Suprapubic skin (tissue), 4 donors: ENCODE measurements around the gene TPRG1. TPM values are rescaled to one million over a fixed set of nuclear protein-coding genes. Genes with fewer than 3 reads are reported as not detected.

ENCODE experiments used
- DNase-seq, 2 donors: peaks; one replicate each; pipeline ENCODE4 v3.0.0-alpha.2; 2019; ENCODE audit warnings: low spot score in 2 of 2
- H3K27ac ChIP-seq: fragments of 200-600 bp; sonication (generic); one replicate; pipeline ENCODE4 v1.5.1; 2019
- H3K27me3 ChIP-seq: fragments of 200-600 bp; sonication (generic); one replicate; pipeline ENCODE4 v1.5.1; 2019
- H3K36me3 ChIP-seq: fragments of 200-600 bp; sonication (generic); one replicate; pipeline ENCODE4 v1.5.1; 2019
- H3K4me1 ChIP-seq: fragments of 200-600 bp; sonication (generic); one replicate; pipeline ENCODE4 v1.5.1; 2019
- H3K4me3 ChIP-seq: fragments of 200-600 bp; sonication (generic); one replicate; pipeline ENCODE4 v1.5.1; 2019; ENCODE audit warnings: mild to moderate bottlenecking
- H3K9me3 ChIP-seq: fragments of 200-600 bp; sonication (generic); one replicate; pipeline ENCODE4 v1.5.1; 2019
- EP300 ChIP-seq: sonication (generic); formaldehyde crosslinking; IDR thresholded peaks from one replicate; pipeline ENCODE4 v1.6.1; 2017; ENCODE audit warnings: antibody characterized with exemption
- POLR2A ChIP-seq, 2 donors: fragments of 450-650 bp; IDR thresholded peaks; one replicate each; pipeline ENCODE4 v1.6.1; 2017; ENCODE audit warnings: antibody characterized with exemption in 2 of 2, mild to moderate bottlenecking in 2 of 2, moderate library complexity in 2 of 2
- POLR2AphosphoS5 ChIP-seq, 3 donors: sonication (generic); formaldehyde crosslinking; IDR thresholded peaks; one replicate each; pipeline ENCODE4 v1.6.1; 2017; ENCODE audit warnings: antibody characterized with exemption in 3 of 3
- WGBS: methylation state at CpG from one replicate; pipeline ENCODE4 v1.1.5; 2018; 5-methylcytosine and 5-hydroxymethylcytosine counted together
- total RNA-seq, 4 donors: library from RNA; depleted of rRNA; stranded (reverse); fragments of >200 nt; gene quantifications; one replicate each; pipeline ENCODE4 v1.1.0, GENCODE V29; 2016
- TF ChIP-seq, protein P1 (sequence below), 2 donors: fragments of 200-600 bp in 1 of 2; fragments of 450-650 bp in 1 of 2; sonication (generic) in 1 of 2; IDR thresholded peaks; one replicate each; pipeline ENCODE4 v1.5.1; 2016 to 2019; ENCODE audit warnings: antibody characterized with exemption in 2 of 2, mild to moderate bottlenecking in 1 of 2, moderate library complexity in 1 of 2

Gene TPRG1
- total RNA-seq, 4 donors from 2014 or later, result 19.9 to 30.9 (median 28.4) TPM

DNA sequence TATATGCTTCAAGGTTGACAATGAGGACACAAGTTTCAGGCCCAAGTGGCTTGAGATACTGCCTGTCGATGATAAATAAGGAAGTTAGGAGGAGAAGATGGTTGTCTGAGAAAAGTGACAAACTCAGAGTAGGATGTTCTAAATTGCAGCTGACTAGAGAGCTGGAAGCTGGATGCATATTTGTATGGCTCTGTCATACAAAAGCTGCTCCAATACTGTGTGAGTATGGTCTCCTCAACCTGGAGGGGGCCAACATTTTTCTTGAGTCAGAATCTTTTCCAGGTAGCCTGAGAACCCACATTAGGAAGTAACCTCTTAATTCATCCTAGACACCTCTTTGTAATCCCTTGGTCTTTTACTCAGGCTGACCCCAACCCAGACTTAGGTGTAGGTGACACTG lies 28.4 kb upstream of the TPRG1 start:
- TF ChIP-seq POLR2A (IDR thresholded peaks at IDR 0.05) (no peak), EP300 (no peak), POLR2AphosphoS5 (IDR thresholded peaks at IDR 0.05) (no peak)
- TF ChIP-seq, protein P1, sequence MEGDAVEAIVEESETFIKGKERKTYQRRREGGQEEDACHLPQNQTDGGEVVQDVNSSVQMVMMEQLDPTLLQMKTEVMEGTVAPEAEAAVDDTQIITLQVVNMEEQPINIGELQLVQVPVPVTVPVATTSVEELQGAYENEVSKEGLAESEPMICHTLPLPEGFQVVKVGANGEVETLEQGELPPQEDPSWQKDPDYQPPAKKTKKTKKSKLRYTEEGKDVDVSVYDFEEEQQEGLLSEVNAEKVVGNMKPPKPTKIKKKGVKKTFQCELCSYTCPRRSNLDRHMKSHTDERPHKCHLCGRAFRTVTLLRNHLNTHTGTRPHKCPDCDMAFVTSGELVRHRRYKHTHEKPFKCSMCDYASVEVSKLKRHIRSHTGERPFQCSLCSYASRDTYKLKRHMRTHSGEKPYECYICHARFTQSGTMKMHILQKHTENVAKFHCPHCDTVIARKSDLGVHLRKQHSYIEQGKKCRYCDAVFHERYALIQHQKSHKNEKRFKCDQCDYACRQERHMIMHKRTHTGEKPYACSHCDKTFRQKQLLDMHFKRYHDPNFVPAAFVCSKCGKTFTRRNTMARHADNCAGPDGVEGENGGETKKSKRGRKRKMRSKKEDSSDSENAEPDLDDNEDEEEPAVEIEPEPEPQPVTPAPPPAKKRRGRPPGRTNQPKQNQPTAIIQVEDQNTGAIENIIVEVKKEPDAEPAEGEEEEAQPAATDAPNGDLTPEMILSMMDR (IDR thresholded peaks at IDR 0.05), result no peak
- WGBS, result 71% methylated on average over 1 of the region's 1 CpG
- no peak for DNase-seq
- H3K4me1 ChIP-seq, result peaks cover 12% of the 10 kb centered on the region
- H3K27ac ChIP-seq, result no peak overlapping the region
- no peaks in the 10 kb centered on the region for H3K9me3 ChIP-seq
- no peaks in the 10 kb centered on the region for H3K36me3 ChIP-seq
- H3K27me3 ChIP-seq, result no peaks in the 10 kb centered on the region
- H3K4me3 ChIP-seq, result no peak overlapping the region

DNA sequence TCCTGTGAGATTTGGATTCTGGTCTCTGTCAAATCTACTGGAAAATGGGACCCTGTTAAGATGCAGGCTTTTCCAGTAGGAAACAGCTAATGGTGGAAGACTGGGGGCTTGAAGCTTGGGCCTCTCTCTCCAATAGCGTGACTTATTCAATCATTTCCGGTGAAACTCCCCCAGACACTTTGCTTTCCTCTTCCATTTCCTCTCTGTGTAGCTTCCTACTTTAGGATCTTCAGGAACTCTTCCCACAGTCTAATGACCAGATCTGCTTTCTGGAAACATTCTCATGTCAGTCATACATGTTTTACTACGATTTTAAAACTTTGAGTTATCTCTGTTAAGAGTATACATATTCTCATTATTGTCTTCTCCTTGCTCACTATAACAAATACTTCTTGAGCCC lies 28.0 kb upstream of the TPRG1 start:
- Histone ChIP-seq H3K4me1 (peaks cover 12% of the 10 kb centered on the region), H3K27ac (no peak overlapping the region), H3K9me3 (no peaks in the 10 kb centered on the region), H3K27me3 (no peaks in the 10 kb centered on the region), H3K4me3 (no peak overlapping the region), H3K36me3 (no peaks in the 10 kb centered on the region)
- 82% methylated on average over 3 of the region's 3 CpGs for WGBS
- no peak for DNase-seq
- TF ChIP-seq EP300 (no peak), POLR2A (IDR thresholded peaks at IDR 0.05) (no peak), POLR2AphosphoS5 (IDR thresholded peaks at IDR 0.05) (no peak)
- TF ChIP-seq, protein P1 (IDR thresholded peaks at IDR 0.05), result no peak

DNA sequence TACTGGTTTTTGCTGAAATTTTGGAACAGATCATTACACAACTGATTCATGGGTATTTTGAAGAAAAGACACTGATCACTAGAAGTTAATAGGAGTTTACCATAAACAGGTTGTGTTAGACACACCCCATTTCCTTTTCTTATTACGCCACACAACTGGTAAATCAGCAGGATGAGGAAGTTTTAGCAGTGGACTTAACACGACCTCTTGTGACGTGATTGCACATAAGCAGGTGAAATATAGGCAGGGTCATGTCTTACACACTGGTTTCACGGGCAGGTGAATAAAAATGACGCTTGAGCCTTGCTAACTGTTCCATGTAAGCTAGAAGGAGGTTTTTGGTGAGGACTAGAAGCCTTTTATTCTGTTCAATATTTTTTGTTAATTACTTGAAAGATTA lies 27.1 kb upstream of the TPRG1 start:
- DNase-seq, result no peak
- Histone ChIP-seq H3K4me3 (no peak overlapping the region), H3K36me3 (no peaks in the 10 kb centered on the region), H3K27ac (no peak overlapping the region), H3K9me3 (no peaks in the 10 kb centered on the region), H3K4me1 (peaks cover 12% of the 10 kb centered on the region), H3K27me3 (no peaks in the 10 kb centered on the region)
- TF ChIP-seq EP300 (no peak), POLR2AphosphoS5 (IDR thresholded peaks at IDR 0.05) (no peak), POLR2A (IDR thresholded peaks at IDR 0.05) (no peak)
- TF ChIP-seq, protein P1 (IDR thresholded peaks at IDR 0.05), result peak in 1 of 2 donors; percentile 21
- WGBS, result 22% methylated on average over 5 of the region's 5 CpGs

DNA sequence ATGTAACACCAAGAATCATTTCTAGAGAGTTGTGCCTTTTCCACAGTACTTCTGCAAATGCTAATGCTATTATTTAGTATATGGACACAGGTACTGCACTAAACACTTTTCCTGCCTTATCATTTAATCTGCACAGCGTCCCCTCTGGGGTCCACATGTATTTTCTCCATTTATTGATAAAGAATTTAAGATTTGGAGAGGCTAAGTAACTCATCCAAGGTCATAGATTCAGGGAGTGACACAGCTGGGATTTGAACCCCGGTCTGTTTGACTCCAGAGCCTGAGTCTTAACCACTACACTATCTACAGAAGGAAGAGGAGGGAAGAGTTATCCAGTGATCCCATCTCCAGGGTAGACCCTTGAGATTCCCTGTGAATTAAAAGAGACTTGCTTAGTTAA lies 24.9 kb upstream of the TPRG1 start:
- H3K4me3 ChIP-seq, result no peak overlapping the region
- peaks cover 12% of the 10 kb centered on the region for H3K4me1 ChIP-seq
- no peaks in the 10 kb centered on the region for H3K9me3 ChIP-seq
- H3K36me3 ChIP-seq, result no peaks in the 10 kb centered on the region
- no peaks in the 10 kb centered on the region for H3K27me3 ChIP-seq
- no peak for TF ChIP-seq POLR2AphosphoS5 (IDR thresholded peaks at IDR 0.05)
- TF ChIP-seq POLR2A (IDR thresholded peaks at IDR 0.05), result no peak
- TF ChIP-seq EP300, result no peak
- TF ChIP-seq, protein P1 (IDR thresholded peaks at IDR 0.05), result no peak
- WGBS, result 71% methylated on average over 2 of the region's 2 CpGs
- no peak overlapping the region for H3K27ac ChIP-seq
- DNase-seq, result no peak

DNA sequence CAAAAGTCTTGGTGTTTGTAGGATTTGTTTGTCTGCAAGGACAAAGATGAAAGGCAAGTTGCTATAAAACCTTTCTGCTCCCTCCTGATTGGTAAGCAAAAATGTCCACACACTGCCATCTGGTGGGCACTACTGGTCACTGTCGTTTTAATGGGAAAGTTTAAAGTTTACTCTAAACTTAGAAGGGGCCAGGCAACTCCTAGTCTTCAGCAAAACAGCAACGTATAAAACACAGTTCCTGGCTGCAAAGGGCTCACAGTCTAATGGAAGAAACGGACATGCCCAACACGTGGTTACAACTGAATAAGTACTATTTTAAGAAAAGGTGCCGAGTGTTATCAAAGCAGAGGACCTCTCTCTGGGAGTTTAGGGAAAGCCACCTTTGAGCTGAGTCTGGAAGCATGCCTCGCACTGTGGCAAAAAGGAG lies 23.7 kb upstream of the TPRG1 start:
- no peak for DNase-seq
- Histone ChIP-seq H3K36me3 (no peaks in the 10 kb centered on the region), H3K4me1 (peaks cover 12% of the 10 kb centered on the region), H3K27me3 (no peaks in the 10 kb centered on the region), H3K4me3 (no peak overlapping the region), H3K9me3 (no peaks in the 10 kb centered on the region), H3K27ac (no peak overlapping the region)
- 31% methylated on average over 6 of the region's 6 CpGs for WGBS
- TF ChIP-seq POLR2AphosphoS5 (IDR thresholded peaks at IDR 0.05), result no peak
- TF ChIP-seq POLR2A (IDR thresholded peaks at IDR 0.05), result no peak
- TF ChIP-seq, protein P1 (IDR thresholded peaks at IDR 0.05), result peak; percentile 68 to 83
